ENCODE data around the gene LPGAT1. TPM values are rescaled to one million over a fixed set of nuclear protein-coding genes. Genes with fewer than 3 reads are reported as not detected.

The LPGAT1 gene
- total RNA-seq, 6 experiments from 2014 or later, result 32.0 to 141 (median 55.7) TPM

GRCh38 chr1:211730347-211730746, 100.2 kb downstream of the LPGAT1 start:
- Histone ChIP-seq H3K27me3 (no peaks in the 10 kb centered on the region), H3K27ac (no peak overlapping the region), H3K36me3 (no peaks in the 10 kb centered on the region), H3K4me1 (no peaks in the 10 kb centered on the region), H3K4me3 (no peak overlapping the region), H3K9me3 (no peaks in the 10 kb centered on the region)
- DNase-seq (no peak), ATAC-seq (no peak)
- intact Hi-C loops (cut with DNase I), result no loop called here
- 89% methylated on average over 3 of the region's 4 CpGs for WGBS (ENCODE audit: insufficient coverage, low coverage, low lambda C conversion rate, missing lambda C conversion rate)
- TF ChIP-seq CTCF (IDR thresholded peaks at IDR 0.05) (no peak), POLR2A (IDR thresholded peaks at IDR 0.05) (no peak)

DNA sequence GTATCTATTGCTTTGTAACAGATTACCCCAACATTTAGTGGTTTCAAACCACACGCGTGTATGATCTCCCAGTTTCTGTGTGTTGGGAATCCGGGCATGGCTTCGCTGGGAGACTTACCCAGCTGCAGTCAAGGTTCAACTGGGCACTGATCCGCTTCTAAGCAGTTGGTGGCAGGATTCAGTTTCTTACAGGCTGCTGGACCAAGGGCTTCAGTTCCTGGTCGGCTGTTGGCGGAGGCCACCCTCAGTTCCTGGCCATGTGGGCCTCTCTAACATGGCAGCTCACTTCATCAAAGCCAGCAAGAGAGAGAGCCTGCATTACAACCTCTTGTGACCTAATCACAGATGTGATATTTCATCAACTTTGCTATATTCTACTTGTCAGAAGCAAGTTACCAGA, 101.3 kb downstream of the LPGAT1 start:
- H3K27ac ChIP-seq, result no peak overlapping the region
- TF ChIP-seq CTCF (IDR thresholded peaks at IDR 0.05) (no peak), POLR2A (IDR thresholded peaks at IDR 0.05) (no peak)
- intact Hi-C loops (cut with DNase I), result no loop called here
- H3K4me3 ChIP-seq, result no peak overlapping the region
- H3K36me3 ChIP-seq, result no peaks in the 10 kb centered on the region
- no peaks in the 10 kb centered on the region for H3K9me3 ChIP-seq
- no peaks in the 10 kb centered on the region for H3K4me1 ChIP-seq
- no peaks in the 10 kb centered on the region for H3K27me3 ChIP-seq
- no peak for DNase-seq
- no peak for ATAC-seq
- 84% methylated on average over 5 of the region's 7 CpGs for WGBS (ENCODE audit: insufficient coverage, low coverage, low lambda C conversion rate, missing lambda C conversion rate)

DNA sequence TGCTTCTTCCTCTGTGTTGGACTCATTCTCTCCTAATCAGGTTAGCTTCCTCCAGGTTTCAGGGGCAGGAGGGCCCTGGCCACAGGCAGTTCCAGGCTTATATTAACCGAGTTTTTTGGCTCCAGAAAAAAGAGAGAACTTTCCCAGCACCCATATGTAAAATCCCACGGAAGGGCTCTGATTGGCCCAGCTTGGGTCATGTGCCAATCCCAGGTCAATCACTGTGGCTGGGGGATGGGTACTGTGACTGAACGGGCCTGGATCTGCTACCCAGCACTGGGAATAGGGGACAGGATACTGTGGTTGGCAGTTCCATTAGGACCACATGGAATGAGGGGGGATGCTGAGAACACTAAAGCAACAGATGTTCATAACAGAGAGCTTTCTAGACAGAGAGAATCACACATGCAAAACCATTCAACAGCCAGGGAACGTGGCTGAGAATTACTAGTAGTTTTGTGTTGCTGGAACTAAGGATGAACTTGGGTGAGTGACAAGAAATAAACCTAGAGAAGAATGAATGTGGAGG, 104.0 kb downstream of the LPGAT1 start:
- TF ChIP-seq POLR2A (IDR thresholded peaks at IDR 0.05) (no peak), CTCF (IDR thresholded peaks at IDR 0.05) (no peak)
- H3K36me3 ChIP-seq, result no peaks in the 10 kb centered on the region
- DNase-seq (no peak), ATAC-seq (no peak)
- no peaks in the 10 kb centered on the region for H3K27me3 ChIP-seq
- peaks cover 0 to 8% (median 0%) of the 10 kb centered on the region in 4 donors for H3K4me1 ChIP-seq
- intact Hi-C loops (cut with DNase I), result no loop called here
- WGBS (ENCODE audit: insufficient coverage, low coverage, low lambda C conversion rate, missing lambda C conversion rate), result 31% methylated on average over 3 of the region's 4 CpGs
- no peak overlapping the region for H3K27ac ChIP-seq
- no peak overlapping the region for H3K4me3 ChIP-seq
- no peaks in the 10 kb centered on the region for H3K9me3 ChIP-seq

DNA sequence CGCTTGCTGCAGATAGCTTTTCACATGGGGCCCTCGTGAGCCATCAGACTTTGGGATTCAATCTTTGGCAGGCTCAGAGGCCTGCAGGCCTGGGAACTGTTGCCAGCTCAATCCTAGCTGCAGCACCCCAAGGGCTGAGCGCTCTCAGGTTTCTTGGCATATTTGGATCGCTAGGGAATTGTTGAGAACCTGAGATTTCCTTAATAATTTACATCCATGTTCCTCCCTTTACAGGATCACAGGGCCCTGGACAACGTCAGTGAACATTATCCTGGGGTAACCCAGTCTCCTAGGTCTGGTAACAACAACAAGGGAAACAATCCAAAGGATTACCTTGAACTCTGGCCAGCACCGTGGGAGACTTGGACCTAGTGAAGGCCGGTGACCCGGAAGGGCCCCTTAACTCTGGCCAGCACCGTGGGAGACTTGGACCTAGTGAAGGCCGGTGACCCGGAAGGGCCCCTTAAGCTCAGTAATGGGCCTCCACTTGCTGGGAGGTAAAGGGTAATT, 105.8 kb downstream of the LPGAT1 start:
- Histone ChIP-seq H3K27me3 (no peaks in the 10 kb centered on the region), H3K4me3 (no peak overlapping the region), H3K4me1 (peaks cover 0 to 8% (median 0%) of the 10 kb centered on the region in 4 donors), H3K27ac (no peak overlapping the region), H3K9me3 (no peaks in the 10 kb centered on the region), H3K36me3 (no peaks in the 10 kb centered on the region)
- WGBS (ENCODE audit: insufficient coverage, low coverage, low lambda C conversion rate, missing lambda C conversion rate), result 42% methylated on average over 7 of the region's 11 CpGs
- ATAC-seq (peak; percentile 34 to 66 (median 56)), DNase-seq (no peak)
- intact Hi-C loops (cut with DNase I), result no loop called here
- no peak for TF ChIP-seq POLR2A (IDR thresholded peaks at IDR 0.05)
- TF ChIP-seq CTCF (IDR thresholded peaks at IDR 0.05), result no peak
